Upper lobe of left lung (tissue), 6 donors: ENCODE measurements around the gene CSNK1G1. TPM values are rescaled to one million over a fixed set of nuclear protein-coding genes. Genes with fewer than 3 reads are reported as not detected.

Source experiments
- ATAC-seq, 2 donors: fragments of 200-7000 bp; cut with Tn5 transposase; one replicate each; pipeline ENCODE4 v1.9.1; 2022; ENCODE audit warnings: mild to moderate bottlenecking in 2 of 2, moderate library complexity in 2 of 2; ENCODE audit not compliant: low FRiP score in 2 of 2
- DNase-seq, 2 donors: peaks; one replicate each; pipeline ENCODE4 v3.0.0-alpha.2; 2019 to 2020
- H3K27ac ChIP-seq, 4 donors: fragments of 200-600 bp; sonication (generic); one replicate each; pipeline ENCODE4 v1.5.1; 2016 to 2019
- H3K27me3 ChIP-seq, 4 donors: fragments of 200-600 bp; sonication (generic); one replicate each; pipeline ENCODE4 v1.5.1; 2017 to 2019
- H3K36me3 ChIP-seq, 4 donors: fragments of 200-600 bp; sonication (generic); one replicate each; pipeline ENCODE4 v1.5.1; 2016 to 2019
- H3K4me1 ChIP-seq, 4 donors: fragments of 200-600 bp; sonication (generic); one replicate each; pipeline ENCODE4 v1.5.1; 2018 to 2019
- H3K4me3 ChIP-seq, 4 donors: fragments of 200-600 bp; sonication (generic); one replicate each; pipeline ENCODE4 v1.5.1; 2017 to 2019; ENCODE audit warnings: mild to moderate bottlenecking in 2 of 4, moderate library complexity in 1 of 4
- H3K9me3 ChIP-seq, 4 donors: fragments of 200-600 bp; sonication (generic); one replicate each; pipeline ENCODE4 v1.5.1; 2018 to 2019
- CTCF ChIP-seq, 6 experiments: fragments of 450-650 bp in 4 of 6; fragments of 200-600 bp in 2 of 6; sonication (generic) in 2 of 6; IDR thresholded peaks; one replicate each; pipeline ENCODE4 v1.5.1; 2016 to 2019; ENCODE audit warnings: antibody characterized with exemption in 6 of 6
- EP300 ChIP-seq, 4 donors: sonication (generic); formaldehyde crosslinking; IDR thresholded peaks; one replicate each; pipeline ENCODE4 v1.5.1; 2017; ENCODE audit warnings: antibody characterized with exemption in 4 of 4, control low read depth in 2 of 4
- POLR2A ChIP-seq, 4 donors: fragments of 450-650 bp; IDR thresholded peaks; one replicate each; pipeline ENCODE4 v1.5.1; 2016 to 2017; ENCODE audit warnings: antibody characterized with exemption in 4 of 4, mild to moderate bottlenecking in 2 of 4
- POLR2AphosphoS5 ChIP-seq, 2 donors: sonication (generic); formaldehyde crosslinking; IDR thresholded peaks; one replicate each; pipeline ENCODE4 v1.5.1; 2017; ENCODE audit warnings: antibody characterized with exemption in 2 of 2
- WGBS, 2 donors: methylation state at CpG; one replicate each; pipeline ENCODE4 v1.1.5; 2017 to 2018; 5-methylcytosine and 5-hydroxymethylcytosine counted together
- total RNA-seq, 6 donors: library from RNA; depleted of rRNA in 4 of 6; stranded (reverse); fragments of >200 nt in 4 of 6; gene quantifications; one replicate each; pipeline versions ENCODE4 v1.1.0 to v1.2.1, GENCODE V29; 2016 to 2021
- donor health status: DM: no; HTN: no; CAD: no; lungs with moderate emphysema.
- donor health status: DM: no; HTN: yes; CAD: no; lungs with severe emphysema.

Gene CSNK1G1
- total RNA-seq, 6 donors from 2014 or later = 14.8 to 49.6 (median 19.6) TPM

- ATAC-seq = no peak
- Histone ChIP-seq H3K27ac (no peak overlapping the region), H3K4me3 (no peak overlapping the region), H3K27me3 (no peaks in the 10 kb centered on the region), H3K4me1 (no peaks in the 10 kb centered on the region), H3K9me3 (no peaks in the 10 kb centered on the region), H3K36me3 (no peaks in the 10 kb centered on the region)
- WGBS, 2 donors = 80 to 82% methylated on average over 4 of the region's 4 CpGs
- TF ChIP-seq POLR2AphosphoS5 (IDR thresholded peaks at IDR 0.05) (no peak), CTCF (IDR thresholded peaks at IDR 0.05) (no peak), POLR2A (IDR thresholded peaks at IDR 0.05) (no peak), EP300 (IDR thresholded peaks at IDR 0.05) (no peak)
- DNase-seq = no peak
These were observed 40.8 kb downstream of the CSNK1G1 start for GRCh38 chr15:64315216-64315615.

DNA sequence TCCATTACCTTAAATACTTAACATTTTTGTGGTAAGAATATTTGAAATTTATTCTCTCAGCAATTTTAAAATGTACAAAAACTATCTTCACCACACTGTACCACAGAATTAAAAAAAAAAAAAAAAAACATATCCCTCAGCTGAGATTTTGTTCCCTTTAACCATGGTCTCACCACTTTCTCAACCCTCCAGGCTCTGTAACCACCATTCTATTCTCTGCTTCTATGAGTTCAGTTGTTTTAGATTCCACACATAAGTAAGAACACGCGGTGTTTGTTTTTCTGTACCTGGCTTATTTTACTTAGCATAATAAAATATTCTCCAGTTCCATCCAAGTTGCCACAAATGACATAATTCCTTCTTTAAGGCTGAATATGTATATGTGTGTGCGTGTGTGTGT lies 41.5 kb downstream of the CSNK1G1 start:
- ATAC-seq = no peak
- no peak for TF ChIP-seq POLR2AphosphoS5 (IDR thresholded peaks at IDR 0.05)
- no peak for TF ChIP-seq CTCF (IDR thresholded peaks at IDR 0.05)
- TF ChIP-seq POLR2A (IDR thresholded peaks at IDR 0.05) = no peak
- TF ChIP-seq EP300 (IDR thresholded peaks at IDR 0.05) = no peak

GRCh38 chr15:64311566-64311965 lies 44.4 kb downstream of the CSNK1G1 start:
- no peaks in the 10 kb centered on the region for H3K27me3 ChIP-seq
- WGBS, 2 donors = 76 to 88% methylated on average over 6 of the region's 6 CpGs
- no peak overlapping the region for H3K27ac ChIP-seq
- H3K4me1 ChIP-seq = no peaks in the 10 kb centered on the region
- TF ChIP-seq POLR2A (IDR thresholded peaks at IDR 0.05) (no peak), CTCF (IDR thresholded peaks at IDR 0.05) (no peak), POLR2AphosphoS5 (IDR thresholded peaks at IDR 0.05) (no peak), EP300 (IDR thresholded peaks at IDR 0.05) (no peak)
- no peak for DNase-seq
- ATAC-seq = no peak
- no peak overlapping the region for H3K4me3 ChIP-seq
- H3K36me3 ChIP-seq = no peaks in the 10 kb centered on the region
- no peaks in the 10 kb centered on the region for H3K9me3 ChIP-seq

More for the DNA sequence above, 41.5 kb downstream of the CSNK1G1 start:
- no peak for DNase-seq
- no peak overlapping the region for H3K27ac ChIP-seq
- no peaks in the 10 kb centered on the region for H3K9me3 ChIP-seq
- no peak overlapping the region for H3K4me3 ChIP-seq
- no peaks in the 10 kb centered on the region for H3K27me3 ChIP-seq
- WGBS, 2 donors = 95% methylated on average over 3 of the region's 3 CpGs
- H3K36me3 ChIP-seq = no peaks in the 10 kb centered on the region
- H3K4me1 ChIP-seq = no peaks in the 10 kb centered on the region

GRCh38 chr15:64310036-64310435 lies 45.9 kb downstream of the CSNK1G1 start:
- Histone ChIP-seq H3K4me1 (no peaks in the 10 kb centered on the region), H3K4me3 (no peak overlapping the region), H3K9me3 (no peaks in the 10 kb centered on the region), H3K27ac (no peak overlapping the region), H3K27me3 (no peaks in the 10 kb centered on the region), H3K36me3 (no peaks in the 10 kb centered on the region)
- TF ChIP-seq EP300 (IDR thresholded peaks at IDR 0.05) (no peak), POLR2AphosphoS5 (IDR thresholded peaks at IDR 0.05) (no peak), POLR2A (IDR thresholded peaks at IDR 0.05) (no peak), CTCF (IDR thresholded peaks at IDR 0.05) (no peak)
- no peak for DNase-seq
- no peak for ATAC-seq

- TF ChIP-seq POLR2A (IDR thresholded peaks at IDR 0.05) (no peak), CTCF (IDR thresholded peaks at IDR 0.05) (no peak), EP300 (IDR thresholded peaks at IDR 0.05) (no peak), POLR2AphosphoS5 (IDR thresholded peaks at IDR 0.05) (no peak)
- no peak overlapping the region for H3K27ac ChIP-seq
- no peak for ATAC-seq
- no peak overlapping the region for H3K4me3 ChIP-seq
- H3K9me3 ChIP-seq = no peaks in the 10 kb centered on the region
- 82 to 96% methylated on average over 2 of the region's 2 CpGs for WGBS, 2 donors
- no peak for DNase-seq
- no peaks in the 10 kb centered on the region for H3K4me1 ChIP-seq
- no peaks in the 10 kb centered on the region for H3K27me3 ChIP-seq
- peaks cover 0 to 2% (median under 1%) of the 10 kb centered on the region in 4 donors for H3K36me3 ChIP-seq
These were observed 50.7 kb downstream of the CSNK1G1 start for GRCh38 chr15:64305261-64305660.
